Natural killer cell (primary cell): ENCODE measurements around the gene RNF14. TPM values are rescaled to one million over a fixed set of nuclear protein-coding genes. Genes with fewer than 3 reads are reported as not detected.

Source experiments
- ATAC-seq, 3 donors: fragments of 150-1000 bp in 2 of 3; fragments of 200-7000 bp in 1 of 3; cut with Tn5 transposase; 1 replicate in 1 of 3; 2 replicates in 2 of 3; pipeline ENCODE4 v1.10.0; 2021; ENCODE audit warnings: mild to moderate bottlenecking in 2 of 3, moderate library complexity in 2 of 3
- DNase-seq, 2 donors: peaks; one replicate each; pipeline versions ENCODE4 v3.0.0 to v3.0.0-alpha.2; 2013 to 2021; ENCODE audit warnings: mixed read lengths in 1 of 2
- H3K27ac ChIP-seq: one replicate; pipeline ENCODE4 v1.5.1; 2013; ENCODE audit warnings: mild to moderate bottlenecking, low read length
- H3K27me3 ChIP-seq: one replicate; pipeline ENCODE4 v1.6.1; 2013; ENCODE audit warnings: low read length; ENCODE audit not compliant: control insufficient read depth, insufficient read depth
- H3K36me3 ChIP-seq: one replicate; pipeline ENCODE4 v1.6.1; 2013; ENCODE audit warnings: low read length; ENCODE audit not compliant: control insufficient read depth, insufficient read depth
- H3K4me1 ChIP-seq: one replicate; pipeline ENCODE4 v1.6.1; 2013; ENCODE audit warnings: low read length; ENCODE audit not compliant: control insufficient read depth, insufficient read depth
- H3K4me3 ChIP-seq: one replicate; pipeline ENCODE4 v1.5.1; 2013; ENCODE audit warnings: low read length
- H3K9me3 ChIP-seq: one replicate; pipeline ENCODE4 v1.6.1; 2013; ENCODE audit warnings: low read length; ENCODE audit not compliant: control insufficient read depth, insufficient read depth
- H3K27ac Mint-ChIP-seq, 2 donors: one replicate each; pipeline ENCODE4 v1.8.0; 2022; ENCODE audit warnings: mild to moderate bottlenecking in 2 of 2, mixed read lengths in 2 of 2, moderate library complexity in 1 of 2
- H3K27me3 Mint-ChIP-seq, 2 donors: one replicate each; pipeline ENCODE4 v1.8.0; 2022; ENCODE audit warnings: low read depth in 2 of 2, mixed read lengths in 2 of 2
- H3K36me3 Mint-ChIP-seq: one replicate; pipeline ENCODE4 v1.8.0; 2022; ENCODE audit warnings: mixed read lengths
- H3K4me1 Mint-ChIP-seq, 2 donors: one replicate each; pipeline ENCODE4 v1.8.0; 2022; ENCODE audit warnings: mixed read lengths in 2 of 2
- H3K4me3 Mint-ChIP-seq: one replicate; pipeline ENCODE4 v1.8.0; 2022; ENCODE audit warnings: mild to moderate bottlenecking, moderate library complexity, mixed read lengths
- H3K9me3 Mint-ChIP-seq, 2 donors: one replicate each; pipeline ENCODE4 v1.8.0; 2022; ENCODE audit warnings: mixed read lengths in 2 of 2
- WGBS: methylation state at CpG from one replicate; pipeline ENCODE4 v1.1.7; 2013; ENCODE audit warnings: missing lambda C conversion rate; ENCODE audit not compliant: insufficient coverage; 5-methylcytosine and 5-hydroxymethylcytosine counted together
- intact Hi-C: fragments of 100-400 bp; cut with micrococcal nuclease; formaldehyde crosslinking; loops from one replicate; pipeline ENCODE4 v1.14.2; 2022
- total RNA-seq, 4 donors: library from RNA; stranded (reverse); fragments of 120-200 nt in 1 of 4; gene quantifications; one replicate each; pipeline versions ENCODE4 v1.2.3 to v1.2.4, GENCODE V29; 2013 to 2022
- TF ChIP-seq, protein P1 (sequence below): fragments of 200-600 bp; IDR thresholded peaks from one replicate; pipeline ENCODE4 v1.8.0; 2022; ENCODE audit warnings: antibody characterized with exemption

Gene RNF14
- total RNA-seq, 3 donors from 2014 or later (not counting 1 experiment from before 2014, with no cell fraction given): 20.6 to 29.2 (median 21.3) TPM

DNA sequence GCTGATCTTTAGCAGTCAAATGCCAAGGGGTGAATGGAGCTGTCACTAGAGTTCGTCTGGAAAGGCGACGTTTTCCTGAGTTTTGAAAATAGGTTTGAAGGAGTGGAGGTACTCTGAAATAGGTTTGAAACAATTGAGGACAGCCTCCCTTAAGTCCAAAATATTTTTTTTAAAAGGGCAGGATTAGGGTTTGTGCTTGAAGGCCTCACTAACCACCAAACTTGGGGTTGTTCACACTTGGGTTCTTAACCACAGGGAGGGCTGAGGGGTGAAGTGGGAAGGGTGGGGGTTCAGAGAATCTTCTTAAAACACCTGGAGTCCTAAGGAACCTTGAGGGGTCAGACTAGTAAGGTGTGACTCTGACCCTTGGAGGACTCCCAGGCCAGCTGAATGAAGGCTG, 7.4 kb upstream of the RNF14 start:
- ATAC-seq: peak in 2 of 3 donors; percentile 11 to 23
- Mint-ChIP-seq H3K4me1 (peaks cover 43 to 44% of the 10 kb centered on the region in 2 donors), H3K27me3 (no peaks in the 10 kb centered on the region), H3K9me3 (no peaks in the 10 kb centered on the region), H3K4me3 (peak overlapping the region; percentile 78), H3K27ac (peak overlapping the region; percentile 77 to 86), H3K36me3 (no peaks in the 10 kb centered on the region)
- Histone ChIP-seq H3K27me3 (no peaks in the 10 kb centered on the region), H3K4me3 (no peak overlapping the region), H3K4me1 (peaks cover 41% of the 10 kb centered on the region), H3K36me3 (no peaks in the 10 kb centered on the region), H3K27ac (peak overlapping the region; percentile 55), H3K9me3 (no peaks in the 10 kb centered on the region)
- intact Hi-C loops: loop anchor here (2.0 to 10.0 kb wide), 2 partner anchors 53 to 149 kb away; partner anchors contain the start of gene GNPDA1
- WGBS: 93% methylated on average over 3 of the region's 3 CpGs
- peak in 1 of 2 donors; percentile 25 for DNase-seq
- TF ChIP-seq, protein P1, sequence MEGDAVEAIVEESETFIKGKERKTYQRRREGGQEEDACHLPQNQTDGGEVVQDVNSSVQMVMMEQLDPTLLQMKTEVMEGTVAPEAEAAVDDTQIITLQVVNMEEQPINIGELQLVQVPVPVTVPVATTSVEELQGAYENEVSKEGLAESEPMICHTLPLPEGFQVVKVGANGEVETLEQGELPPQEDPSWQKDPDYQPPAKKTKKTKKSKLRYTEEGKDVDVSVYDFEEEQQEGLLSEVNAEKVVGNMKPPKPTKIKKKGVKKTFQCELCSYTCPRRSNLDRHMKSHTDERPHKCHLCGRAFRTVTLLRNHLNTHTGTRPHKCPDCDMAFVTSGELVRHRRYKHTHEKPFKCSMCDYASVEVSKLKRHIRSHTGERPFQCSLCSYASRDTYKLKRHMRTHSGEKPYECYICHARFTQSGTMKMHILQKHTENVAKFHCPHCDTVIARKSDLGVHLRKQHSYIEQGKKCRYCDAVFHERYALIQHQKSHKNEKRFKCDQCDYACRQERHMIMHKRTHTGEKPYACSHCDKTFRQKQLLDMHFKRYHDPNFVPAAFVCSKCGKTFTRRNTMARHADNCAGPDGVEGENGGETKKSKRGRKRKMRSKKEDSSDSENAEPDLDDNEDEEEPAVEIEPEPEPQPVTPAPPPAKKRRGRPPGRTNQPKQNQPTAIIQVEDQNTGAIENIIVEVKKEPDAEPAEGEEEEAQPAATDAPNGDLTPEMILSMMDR: no peak

DNA sequence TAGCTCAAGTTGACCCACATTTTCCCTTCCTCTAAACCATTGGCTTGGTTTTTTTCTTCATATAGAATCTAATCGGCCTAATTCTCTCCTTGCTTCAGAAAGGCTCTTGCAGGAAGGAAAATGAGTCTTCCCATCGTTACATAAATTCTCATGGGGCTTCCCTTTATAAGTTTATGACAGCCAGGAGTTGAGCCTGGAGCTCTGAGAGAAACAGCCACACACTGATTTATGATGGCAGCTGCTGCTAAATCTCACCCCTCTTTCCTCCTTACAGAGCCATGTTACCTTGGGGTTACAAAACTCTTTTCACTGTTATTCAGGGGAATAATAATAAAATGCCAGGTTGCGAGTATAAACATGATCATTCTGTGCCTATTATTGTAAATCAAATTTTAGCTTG, 5.2 kb upstream of the RNF14 start:
- Histone ChIP-seq H3K9me3 (no peaks in the 10 kb centered on the region), H3K36me3 (no peaks in the 10 kb centered on the region), H3K4me1 (peaks cover 34% of the 10 kb centered on the region), H3K27ac (no peak overlapping the region), H3K4me3 (no peak overlapping the region), H3K27me3 (no peaks in the 10 kb centered on the region)
- 47% methylated on average over 3 of the region's 3 CpGs for WGBS
- H3K27me3 Mint-ChIP-seq: no peaks in the 10 kb centered on the region
- H3K4me3 Mint-ChIP-seq: no peak overlapping the region
- intact Hi-C loops: loop anchor here (10.0 kb wide), 1 partner anchor 51 kb away; the partner anchor contains the start of gene GNPDA1
- ATAC-seq (no peak), DNase-seq (no peak)
- H3K4me1 Mint-ChIP-seq: peaks cover 36 to 37% of the 10 kb centered on the region in 2 donors
- TF ChIP-seq, protein P1: no peak
- no peaks in the 10 kb centered on the region for H3K9me3 Mint-ChIP-seq
- H3K36me3 Mint-ChIP-seq: no peaks in the 10 kb centered on the region
- H3K27ac Mint-ChIP-seq: no peak overlapping the region

DNA sequence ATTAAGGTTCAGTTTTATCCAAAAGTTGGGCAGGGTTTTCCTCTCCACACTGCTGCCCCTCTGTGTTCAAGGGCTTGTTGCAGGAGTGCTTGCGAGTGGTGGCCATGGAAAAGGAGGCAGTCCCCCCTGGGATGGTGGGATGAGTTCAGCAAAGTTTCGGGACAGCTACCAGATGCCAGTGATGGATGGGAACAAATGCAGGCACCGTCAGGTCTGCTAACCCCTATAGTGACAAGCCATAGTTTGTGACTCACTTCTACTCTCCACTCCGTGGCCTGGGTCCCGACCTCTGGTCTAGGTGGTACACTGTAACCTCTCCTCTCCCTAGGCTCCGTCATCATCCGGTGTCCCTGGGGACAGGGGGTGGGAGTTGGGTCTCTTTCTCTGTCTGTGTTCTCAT, 3.8 kb upstream of the RNF14 start:
- Mint-ChIP-seq H3K36me3 (no peaks in the 10 kb centered on the region), H3K27ac (no peak overlapping the region), H3K4me3 (no peak overlapping the region), H3K27me3 (no peaks in the 10 kb centered on the region), H3K4me1 (peaks cover 40 to 43% of the 10 kb centered on the region in 2 donors), H3K9me3 (no peaks in the 10 kb centered on the region)
- DNase-seq (no peak), ATAC-seq (no peak)
- H3K36me3 ChIP-seq: no peaks in the 10 kb centered on the region
- no peak overlapping the region for H3K27ac ChIP-seq
- no peaks in the 10 kb centered on the region for H3K9me3 ChIP-seq
- no peak overlapping the region for H3K4me3 ChIP-seq
- intact Hi-C loops: loop anchor here (10.0 kb wide), 1 partner anchor 50 kb away; the partner anchor contains the start of gene GNPDA1
- H3K27me3 ChIP-seq: no peaks in the 10 kb centered on the region
- TF ChIP-seq, protein P1: no peak
- peaks cover 32% of the 10 kb centered on the region for H3K4me1 ChIP-seq
- WGBS: 68% methylated on average over 4 of the region's 7 CpGs
